Type B pancreatic cell (in vitro differentiated cells): ENCODE data around the gene SMIM33. TPM values are rescaled to one million over a fixed set of nuclear protein-coding genes. Genes with fewer than 3 reads are reported as not detected.
A peak's percentile ranks its signal among the peaks of the same experiment; 100 is the strongest.
"Not testable (repeated sequence)": the region's sequence is repeated elsewhere in the genome, so short reads cannot be mapped to it uniquely, and the experiment has no call there.

Source experiments
- DNase-seq: peaks from one replicate; pipeline ENCODE4 v3.0.0; 2021; ENCODE audit warnings: mixed read lengths; ENCODE audit not compliant: unreplicated experiment; ENCODE audit errors: extremely low spot score
- H3K27ac Mint-ChIP-seq: 2 replicates; pipeline ENCODE4 v1.8.0; 2021; ENCODE audit warnings: mild to moderate bottlenecking, mixed read lengths
- H3K27me3 Mint-ChIP-seq: 2 replicates; pipeline ENCODE4 v1.8.0; 2021; ENCODE audit warnings: mixed read lengths
- H3K36me3 Mint-ChIP-seq: 2 replicates; pipeline ENCODE4 v1.8.0; 2021; ENCODE audit warnings: mixed read lengths
- H3K4me1 Mint-ChIP-seq: one replicate; pipeline ENCODE4 v1.8.0; 2021; ENCODE audit warnings: mixed read lengths; ENCODE audit not compliant: unreplicated experiment
- H3K4me3 Mint-ChIP-seq: 2 replicates; pipeline ENCODE4 v1.8.0; 2021; ENCODE audit warnings: mild to moderate bottlenecking, mixed read lengths
- H3K9me3 Mint-ChIP-seq: 2 replicates; pipeline ENCODE4 v1.8.0; 2021; ENCODE audit warnings: mixed read lengths
- CTCF ChIP-seq: fragments of 200-600 bp; sonication (generic); conservative IDR thresholded peaks from 2 replicates; pipeline ENCODE4 v1.5.0; 2021; ENCODE audit warnings: antibody characterized with exemption, mild to moderate bottlenecking
- total RNA-seq: library from RNA; stranded (reverse); gene quantifications from 2 replicates; pipeline ENCODE4 v1.2.1, GENCODE V29; 2021; ENCODE audit warnings: low replicate concordance

Gene SMIM33
- total RNA-seq, 1 donor from 2014 or later = not detected

GRCh38 chr5:139513434-139513833 is 42.6 kb downstream of the SMIM33 start:
- H3K36me3 Mint-ChIP-seq, H3K9me3 Mint-ChIP-seq: not testable (repeated sequence)
- peak; percentile 76 for TF ChIP-seq CTCF

DNA sequence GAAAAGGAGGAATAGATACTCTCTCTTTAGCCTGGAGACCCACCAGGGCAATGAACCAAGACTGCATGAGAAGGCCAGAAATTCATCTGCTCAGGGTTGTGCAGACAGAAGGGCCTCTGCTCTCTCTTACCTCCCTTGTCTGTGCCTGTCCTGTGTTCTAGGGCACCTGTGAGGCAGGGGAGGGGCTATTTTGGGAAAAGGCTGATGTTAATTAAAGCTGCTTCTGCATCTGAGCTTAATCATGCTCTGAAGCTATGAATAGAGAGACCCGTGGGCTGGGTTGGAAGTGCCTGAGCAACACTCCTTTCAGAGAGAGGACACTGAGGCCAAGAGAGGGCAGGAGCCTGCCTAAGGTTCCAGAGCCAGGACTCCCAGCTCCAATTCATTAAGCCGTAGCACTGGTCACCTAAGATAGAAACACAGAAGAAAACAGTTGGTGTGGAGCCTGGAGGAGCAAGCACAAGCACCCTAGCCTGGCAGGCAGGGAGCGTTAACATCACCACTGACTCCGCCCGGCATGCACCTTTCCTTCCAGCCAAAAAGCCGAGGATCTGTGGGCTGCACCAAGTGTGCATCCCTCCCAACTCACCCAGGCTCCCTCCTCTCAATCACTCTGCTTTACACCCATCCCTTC is 43.2 kb downstream of the SMIM33 start:
- TF ChIP-seq CTCF = peak; percentile 10
- Mint-ChIP-seq H3K36me3 (no peaks in the 10 kb centered on the region), H3K4me1 (peaks cover 13% of the 10 kb centered on the region), H3K27ac (no peak overlapping the region), H3K9me3 (no peaks in the 10 kb centered on the region), H3K4me3 (peak overlapping the region; percentile 11), H3K27me3 (peaks cover 5% of the 10 kb centered on the region)
- no peak for DNase-seq

More at GRCh38 chr5:139513434-139513833, 42.6 kb downstream of the SMIM33 start:
- not testable (repeated sequence) for H3K4me1 Mint-ChIP-seq, H3K27me3 Mint-ChIP-seq, H3K27ac Mint-ChIP-seq
- H3K4me3 Mint-ChIP-seq = peak overlapping the region; percentile 11
- peak; percentile 70 for DNase-seq

GRCh38 chr5:139514486-139514856 is 43.7 kb downstream of the SMIM33 start:
- H3K4me1 Mint-ChIP-seq = peaks cover 14% of the 10 kb centered on the region
- H3K36me3 Mint-ChIP-seq = no peaks in the 10 kb centered on the region
- peaks cover 5% of the 10 kb centered on the region for H3K27me3 Mint-ChIP-seq
- H3K4me3 Mint-ChIP-seq = no peak overlapping the region
- H3K27ac Mint-ChIP-seq = no peak overlapping the region
- no peak for TF ChIP-seq CTCF
- H3K9me3 Mint-ChIP-seq = no peaks in the 10 kb centered on the region
- no peak for DNase-seq

DNA sequence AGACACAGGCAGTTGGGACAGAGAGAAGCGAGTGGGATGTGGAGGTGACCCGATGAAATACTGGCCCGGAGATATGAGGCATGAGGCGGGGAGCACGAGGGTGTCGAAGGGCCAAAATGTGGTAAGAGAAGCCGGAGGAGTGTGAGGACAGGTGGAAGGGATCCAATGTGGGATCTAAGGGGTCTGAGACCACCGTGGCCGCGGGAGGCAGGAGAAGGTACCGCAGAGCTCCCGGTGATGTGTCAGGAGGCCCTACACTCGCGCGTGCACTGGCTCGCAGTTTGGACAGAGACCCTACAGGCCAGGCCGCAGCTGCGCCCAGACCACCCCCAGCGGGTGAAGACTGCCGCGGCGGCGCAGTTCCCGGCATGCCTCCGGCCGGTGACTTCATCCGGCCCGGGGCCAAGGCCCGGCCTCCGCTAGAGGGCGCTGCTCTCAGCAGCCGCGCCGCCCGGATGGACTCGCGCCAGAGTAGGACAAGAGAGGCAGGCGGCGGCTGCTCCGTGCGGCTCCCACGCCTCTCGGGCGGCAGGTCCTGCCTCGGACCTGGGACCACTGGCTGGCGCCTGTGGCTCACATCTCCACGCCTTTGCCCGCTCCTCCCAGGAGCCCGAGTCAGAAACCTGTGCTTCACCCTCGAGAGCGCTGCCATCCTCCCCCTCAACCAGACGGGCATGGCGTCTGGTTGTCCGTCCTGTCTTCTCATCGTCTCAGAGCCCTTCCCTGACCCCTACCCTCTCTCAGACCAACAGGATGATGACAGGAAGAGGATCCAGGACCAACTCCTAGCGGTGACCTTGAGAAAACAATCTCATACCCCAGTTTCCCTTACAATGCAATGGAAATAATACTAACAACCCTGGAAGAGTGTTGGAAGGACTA is 47.1 kb downstream of the SMIM33 start:
- peaks cover 14% of the 10 kb centered on the region for H3K4me1 Mint-ChIP-seq
- peak; percentile 95 for TF ChIP-seq CTCF
- H3K27me3 Mint-ChIP-seq = no peaks in the 10 kb centered on the region
- no peaks in the 10 kb centered on the region for H3K36me3 Mint-ChIP-seq
- no peaks in the 10 kb centered on the region for H3K9me3 Mint-ChIP-seq
- H3K4me3 Mint-ChIP-seq = peak overlapping the region; percentile 93
- DNase-seq = peak; percentile 96
- peak overlapping the region; percentile 83 for H3K27ac Mint-ChIP-seq

Other genes with a start within 250 kb of the SMIM33 start
- 185 and 276 TPM in 2 replicates for gene MATR3, start 177.3 kb upstream of the SMIM33 start, total RNA-seq
- 51.7 and 87.7 TPM in 2 replicates for gene PAIP2, start 129.2 kb upstream of the SMIM33 start, total RNA-seq
- 1.6 and 2.1 TPM in 2 replicates for gene SLC23A1, start 87.7 kb upstream of the SMIM33 start, total RNA-seq
- gene MZB1, start 81.1 kb upstream of the SMIM33 start, total RNA-seq = 0.22 TPM in 1 of 2 replicates, not detected in the other
- 0.69 and 1.3 TPM in 2 replicates for gene PROB1, start 75.9 kb upstream of the SMIM33 start, total RNA-seq
- gene SPATA24, start 66.9 kb upstream of the SMIM33 start, total RNA-seq = 4.9 and 7.1 TPM in 2 replicates
- 9.4 and 25.8 TPM in 2 replicates for gene DNAJC18, start 31.5 kb upstream of the SMIM33 start, total RNA-seq
- not detected in 2 replicates for gene ECSCR, start 8.3 kb upstream of the SMIM33 start, total RNA-seq
- gene STING1, start 11.8 kb downstream of the SMIM33 start, total RNA-seq = 4.1 and 7.7 TPM in 2 replicates
- 140 and 153 TPM in 2 replicates for gene UBE2D2, start 90.3 kb downstream of the SMIM33 start, total RNA-seq
- 46.7 and 58.6 TPM in 2 replicates for gene CXXC5, start 177.3 kb downstream of the SMIM33 start, total RNA-seq